K562 (cell line): ENCODE measurements around the gene FRYL. TPM values are rescaled to one million over a fixed set of nuclear protein-coding genes. Genes with fewer than 3 reads are reported as not detected.

Experiments
- ELF4 ChIP-seq: fragments of 450-650 bp; formaldehyde crosslinking; IDR thresholded peaks from 2 replicates; pipeline ENCODE4 v1.4.0; 2022; ENCODE audit warnings: missing genetic modification characterization
- ESRRA ChIP-seq: fragments of 450-650 bp; IDR thresholded peaks from 2 replicates; pipeline ENCODE4 v1.6.1; 2014; ENCODE audit warnings: low read depth, mild to moderate bottlenecking, moderate library complexity, borderline replicate concordance
- FUS ChIP-seq: fragments of 200-400 bp; formaldehyde crosslinking; optimal IDR thresholded peaks from 2 replicates; pipeline ENCODE3; 2017; ENCODE audit warnings: low read depth, low read length
- GTF2A2 ChIP-seq: IDR thresholded peaks from 2 replicates; pipeline ENCODE4 v1.6.1; 2016; ENCODE audit warnings: mild to moderate bottlenecking, missing genetic modification characterization, missing compliant biosample characterization
- MAFK ChIP-seq: IDR thresholded peaks from 2 replicates; pipeline ENCODE4 v1.6.1; 2011; ENCODE audit warnings: low read length, improper control_type of control experiment
- MTF1 ChIP-seq: fragments of 250-450 bp; sonication (Bioruptor Pico); IDR thresholded peaks from 2 replicates; pipeline ENCODE4 v1.9.0; 2021; ENCODE audit warnings: moderate library complexity, mild to moderate bottlenecking, inconsistent platforms, borderline replicate concordance
- NCOA6 ChIP-seq: fragments of 450-650 bp; IDR thresholded peaks from 2 replicates; pipeline ENCODE4 v1.6.1; 2017; ENCODE audit warnings: mild to moderate bottlenecking
- PTRF ChIP-seq: fragments of 450-650 bp; IDR thresholded peaks from 2 replicates; pipeline ENCODE4 v1.6.1; 2016; ENCODE audit warnings: mild to moderate bottlenecking, missing genetic modification characterization, missing compliant biosample characterization
- RFX7 ChIP-seq: fragments of 250-450 bp; sonication (Bioruptor Pico); IDR thresholded peaks from 2 replicates; pipeline ENCODE4 v1.5.1; 2021; ENCODE audit warnings: mild to moderate bottlenecking
- SOX6 ChIP-seq: fragments of 450-650 bp; IDR thresholded peaks from 2 replicates; pipeline ENCODE4 v1.6.1; 2014; ENCODE audit warnings: mild to moderate bottlenecking
- SRSF1 ChIP-seq: fragments of 200-400 bp; formaldehyde crosslinking; IDR thresholded peaks from 2 replicates; pipeline ENCODE4 v1.6.1; 2017; ENCODE audit warnings: mild to moderate bottlenecking, low read depth, low read length, moderate library complexity
- TGIF2 ChIP-seq: sonication (generic); formaldehyde crosslinking; IDR thresholded peaks from 2 replicates; pipeline ENCODE4 v1.8.1; 2022; ENCODE audit warnings: mild to moderate bottlenecking, missing genetic modification reagents, moderate library complexity
- THRAP3 ChIP-seq: fragments of 450-650 bp; IDR thresholded peaks from 2 replicates; pipeline ENCODE4 v1.6.1; 2016; ENCODE audit warnings: mild to moderate bottlenecking, inconsistent platforms, borderline replicate concordance
- ZC3H8 ChIP-seq: fragments of 450-650 bp; IDR thresholded peaks from 2 replicates; pipeline ENCODE4 v1.6.1; 2017
- ZNF444 ChIP-seq: fragments of 250-450 bp; sonication (Bioruptor Pico); IDR thresholded peaks from 2 replicates; pipeline ENCODE4 v1.4.0; 2020; ENCODE audit warnings: mild to moderate bottlenecking, moderate library complexity
- polyA plus RNA-seq, 8 experiments: library from polyadenylated mRNA; depleted of rRNA in 4 of 8; stranded (reverse) in 5 of 8; unstranded in 3 of 8; fragments of >200 nt; fragmentation: Nextera tagmentation in 2 of 8; fragmentation: Illumina TruSeq in 1 of 8; extraction: Ambion mirVana in 2 of 8; extraction: Trizol in 1 of 8; gene quantifications; 2 replicates each; pipeline versions ENCODE4 v1.2.1 to v1.2.3, GENCODE V29; 2011 to 2014; ENCODE audit warnings: inconsistent platforms in 1 of 8, missing spikeins in 1 of 8
- total RNA-seq, 7 experiments: library from RNA; depleted of rRNA in 6 of 7; stranded (reverse); fragments of >200 nt in 6 of 7; fragmentation: Illumina TruSeq in 2 of 7; extraction: Trizol in 2 of 7; gene quantifications; 2 replicates each; pipeline versions ENCODE4 v1.2.1 to v1.2.3, GENCODE V29; 2011 to 2021; ENCODE audit warnings: low replicate concordance in 1 of 7
- TF ChIP-seq, protein P1 (sequence below): fragments of 450-650 bp; IDR thresholded peaks from 2 replicates; pipeline ENCODE4 v1.6.1; 2016; ENCODE audit warnings: borderline replicate concordance
- TF ChIP-seq, protein P2 (sequence below), 2 experiments: fragments of 450-650 bp; IDR thresholded peaks; 2 replicates each; pipeline ENCODE4 v1.6.1; 2016
- TF ChIP-seq, protein P3 (sequence below), 3 experiments: IDR thresholded peaks in 2 of 3; conservative IDR thresholded peaks in 1 of 3; 2 replicates each; pipeline ENCODE4 v1.5.1; 2011 to 2012; ENCODE audit warnings: low read length in 3 of 3, mild to moderate bottlenecking in 3 of 3, control low read depth in 2 of 3, improper control_type of control experiment in 1 of 3, inconsistent platforms in 1 of 3, low read depth in 1 of 3, mixed read lengths in 1 of 3, moderate library complexity in 1 of 3; ENCODE audit not compliant: insufficient read depth in 2 of 3
- TF ChIP-seq, protein P4 (sequence below): fragments of 450-650 bp; IDR thresholded peaks from 2 replicates; pipeline ENCODE4 v1.6.1; 2017; ENCODE audit warnings: antibody characterized with exemption, mild to moderate bottlenecking

The FRYL gene
- total and polyA plus RNA-seq, 9 of the 15 experiments (the other 6 are each of a cell fraction or from before 2014, with no cell fraction given): 7.2 to 34.9 (median 15.9) TPM

DNA sequence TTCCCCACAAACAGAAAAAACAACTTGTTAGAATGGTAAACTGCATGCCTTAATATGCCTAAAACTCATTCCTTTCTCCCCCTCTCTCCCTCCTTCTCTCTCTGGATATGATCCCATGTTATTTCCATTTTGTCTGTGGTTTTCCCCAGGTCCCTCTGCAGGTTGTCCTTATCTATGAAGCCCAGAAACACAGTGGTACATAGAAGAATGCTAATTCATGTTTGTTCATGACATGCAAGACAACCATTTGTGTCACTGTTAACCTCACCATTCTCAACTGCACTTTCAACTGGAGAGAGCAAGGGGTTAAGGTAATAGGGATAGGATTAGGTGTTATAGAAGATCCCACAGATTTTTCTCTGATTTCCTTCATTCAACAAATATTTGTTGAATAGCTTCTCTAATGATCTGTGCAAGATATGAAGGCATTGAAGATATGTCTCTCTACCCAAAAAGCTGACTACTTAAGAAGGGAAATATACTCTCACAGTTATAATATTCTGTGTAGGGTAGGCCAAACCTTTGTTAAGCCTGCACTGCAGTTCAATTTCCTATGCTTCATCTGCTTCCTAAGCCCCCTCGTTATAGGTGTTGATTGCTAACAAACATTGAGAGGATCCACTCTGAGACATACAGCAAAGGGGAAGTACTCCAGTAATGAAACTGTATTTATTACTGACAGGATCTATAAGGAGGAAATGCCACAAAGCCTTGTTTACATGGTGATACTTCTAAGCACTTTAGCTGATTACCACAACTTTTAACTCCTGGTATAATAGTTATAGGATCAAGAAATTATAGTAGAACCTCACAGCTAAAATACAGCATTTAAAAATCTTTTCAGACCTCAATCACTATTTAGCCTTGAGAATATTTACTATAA, 96.1 kb downstream of the FRYL start (continued):
- TF ChIP-seq ESRRA (peak; percentile 88; the same call in 1 of the 2 replicates), NCOA6 (no peak), PTRF (tag) (no peak), FUS (no peak), ZC3H8 (no peak), MTF1 (CRISPR knock-in tag) (no peak), SOX6 (peak; percentile 97), RFX7 (CRISPR knock-in tag) (no peak), ELF4 (peak; percentile 86), THRAP3 (no peak), ZNF444 (CRISPR knock-in tag) (no peak), TGIF2 (CRISPR knock-in tag) (no peak), GTF2A2 (tag) (no peak), MAFK (peak; percentile 74), SRSF1 (no peak)
- TF ChIP-seq, protein P1, sequence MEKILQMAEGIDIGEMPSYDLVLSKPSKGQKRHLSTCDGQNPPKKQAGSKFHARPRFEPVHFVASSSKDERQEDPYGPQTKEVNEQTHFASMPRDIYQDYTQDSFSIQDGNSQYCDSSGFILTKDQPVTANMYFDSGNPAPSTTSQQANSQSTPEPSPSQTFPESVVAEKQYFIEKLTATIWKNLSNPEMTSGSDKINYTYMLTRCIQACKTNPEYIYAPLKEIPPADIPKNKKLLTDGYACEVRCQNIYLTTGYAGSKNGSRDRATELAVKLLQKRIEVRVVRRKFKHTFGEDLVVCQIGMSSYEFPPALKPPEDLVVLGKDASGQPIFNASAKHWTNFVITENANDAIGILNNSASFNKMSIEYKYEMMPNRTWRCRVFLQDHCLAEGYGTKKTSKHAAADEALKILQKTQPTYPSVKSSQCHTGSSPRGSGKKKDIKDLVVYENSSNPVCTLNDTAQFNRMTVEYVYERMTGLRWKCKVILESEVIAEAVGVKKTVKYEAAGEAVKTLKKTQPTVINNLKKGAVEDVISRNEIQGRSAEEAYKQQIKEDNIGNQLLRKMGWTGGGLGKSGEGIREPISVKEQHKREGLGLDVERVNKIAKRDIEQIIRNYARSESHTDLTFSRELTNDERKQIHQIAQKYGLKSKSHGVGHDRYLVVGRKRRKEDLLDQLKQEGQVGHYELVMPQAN: no peak
- TF ChIP-seq, protein P2, sequence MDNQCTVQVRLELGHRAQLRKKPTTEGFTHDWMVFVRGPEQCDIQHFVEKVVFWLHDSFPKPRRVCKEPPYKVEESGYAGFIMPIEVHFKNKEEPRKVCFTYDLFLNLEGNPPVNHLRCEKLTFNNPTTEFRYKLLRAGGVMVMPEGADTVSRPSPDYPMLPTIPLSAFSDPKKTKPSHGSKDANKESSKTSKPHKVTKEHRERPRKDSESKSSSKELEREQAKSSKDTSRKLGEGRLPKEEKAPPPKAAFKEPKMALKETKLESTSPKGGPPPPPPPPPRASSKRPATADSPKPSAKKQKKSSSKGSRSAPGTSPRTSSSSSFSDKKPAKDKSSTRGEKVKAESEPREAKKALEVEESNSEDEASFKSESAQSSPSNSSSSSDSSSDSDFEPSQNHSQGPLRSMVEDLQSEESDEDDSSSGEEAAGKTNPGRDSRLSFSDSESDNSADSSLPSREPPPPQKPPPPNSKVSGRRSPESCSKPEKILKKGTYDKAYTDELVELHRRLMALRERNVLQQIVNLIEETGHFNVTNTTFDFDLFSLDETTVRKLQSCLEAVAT (IDR thresholded peaks at IDR 0.05): peak; percentile 75 to 96; a peak in 3 of 4 replicates
- TF ChIP-seq, protein P3, sequence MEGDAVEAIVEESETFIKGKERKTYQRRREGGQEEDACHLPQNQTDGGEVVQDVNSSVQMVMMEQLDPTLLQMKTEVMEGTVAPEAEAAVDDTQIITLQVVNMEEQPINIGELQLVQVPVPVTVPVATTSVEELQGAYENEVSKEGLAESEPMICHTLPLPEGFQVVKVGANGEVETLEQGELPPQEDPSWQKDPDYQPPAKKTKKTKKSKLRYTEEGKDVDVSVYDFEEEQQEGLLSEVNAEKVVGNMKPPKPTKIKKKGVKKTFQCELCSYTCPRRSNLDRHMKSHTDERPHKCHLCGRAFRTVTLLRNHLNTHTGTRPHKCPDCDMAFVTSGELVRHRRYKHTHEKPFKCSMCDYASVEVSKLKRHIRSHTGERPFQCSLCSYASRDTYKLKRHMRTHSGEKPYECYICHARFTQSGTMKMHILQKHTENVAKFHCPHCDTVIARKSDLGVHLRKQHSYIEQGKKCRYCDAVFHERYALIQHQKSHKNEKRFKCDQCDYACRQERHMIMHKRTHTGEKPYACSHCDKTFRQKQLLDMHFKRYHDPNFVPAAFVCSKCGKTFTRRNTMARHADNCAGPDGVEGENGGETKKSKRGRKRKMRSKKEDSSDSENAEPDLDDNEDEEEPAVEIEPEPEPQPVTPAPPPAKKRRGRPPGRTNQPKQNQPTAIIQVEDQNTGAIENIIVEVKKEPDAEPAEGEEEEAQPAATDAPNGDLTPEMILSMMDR (IDR thresholded peaks at IDR 0.05 in 2 of 3, conservative IDR thresholded peaks at IDR 0.05 in 1 of 3; ENCODE audit: insufficient read depth in 2 of 3, low read depth in 1 of 3, low read length in 3 of 3): no peak
- TF ChIP-seq, protein P4, sequence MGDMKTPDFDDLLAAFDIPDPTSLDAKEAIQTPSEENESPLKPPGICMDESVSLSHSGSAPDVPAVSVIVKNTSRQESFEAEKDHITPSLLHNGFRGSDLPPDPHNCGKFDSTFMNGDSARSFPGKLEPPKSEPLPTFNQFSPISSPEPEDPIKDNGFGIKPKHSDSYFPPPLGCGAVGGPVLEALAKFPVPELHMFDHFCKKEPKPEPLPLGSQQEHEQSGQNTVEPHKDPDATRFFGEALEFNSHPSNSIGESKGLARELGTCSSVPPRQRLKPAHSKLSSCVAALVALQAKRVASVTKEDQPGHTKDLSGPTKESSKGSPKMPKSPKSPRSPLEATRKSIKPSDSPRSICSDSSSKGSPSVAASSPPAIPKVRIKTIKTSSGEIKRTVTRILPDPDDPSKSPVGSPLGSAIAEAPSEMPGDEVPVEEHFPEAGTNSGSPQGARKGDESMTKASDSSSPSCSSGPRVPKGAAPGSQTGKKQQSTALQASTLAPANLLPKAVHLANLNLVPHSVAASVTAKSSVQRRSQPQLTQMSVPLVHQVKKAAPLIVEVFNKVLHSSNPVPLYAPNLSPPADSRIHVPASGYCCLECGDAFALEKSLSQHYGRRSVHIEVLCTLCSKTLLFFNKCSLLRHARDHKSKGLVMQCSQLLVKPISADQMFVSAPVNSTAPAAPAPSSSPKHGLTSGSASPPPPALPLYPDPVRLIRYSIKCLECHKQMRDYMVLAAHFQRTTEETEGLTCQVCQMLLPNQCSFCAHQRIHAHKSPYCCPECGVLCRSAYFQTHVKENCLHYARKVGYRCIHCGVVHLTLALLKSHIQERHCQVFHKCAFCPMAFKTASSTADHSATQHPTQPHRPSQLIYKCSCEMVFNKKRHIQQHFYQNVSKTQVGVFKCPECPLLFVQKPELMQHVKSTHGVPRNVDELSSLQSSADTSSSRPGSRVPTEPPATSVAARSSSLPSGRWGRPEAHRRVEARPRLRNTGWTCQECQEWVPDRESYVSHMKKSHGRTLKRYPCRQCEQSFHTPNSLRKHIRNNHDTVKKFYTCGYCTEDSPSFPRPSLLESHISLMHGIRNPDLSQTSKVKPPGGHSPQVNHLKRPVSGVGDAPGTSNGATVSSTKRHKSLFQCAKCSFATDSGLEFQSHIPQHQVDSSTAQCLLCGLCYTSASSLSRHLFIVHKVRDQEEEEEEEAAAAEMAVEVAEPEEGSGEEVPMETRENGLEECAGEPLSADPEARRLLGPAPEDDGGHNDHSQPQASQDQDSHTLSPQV: peak; percentile 75
